Posterior vena cava (tissue), 2 donors: ENCODE data around the gene FBXL16. TPM values are rescaled to one million over a fixed set of nuclear protein-coding genes. Genes with fewer than 3 reads are reported as not detected.
A peak's percentile ranks its signal among the peaks of the same experiment; 100 is the strongest.

ENCODE experiments used
- DNase-seq: peaks from one replicate; pipeline ENCODE4 v3.0.0-alpha.2; 2020; ENCODE audit warnings: low spot score
- intact Hi-C, 2 donors: fragments of 100-400 bp; cut with DNase I; formaldehyde crosslinking; loops; one replicate each; pipeline versions ENCODE4 v1.14.1 to v1.14.2; 2022 to 2023
- total RNA-seq, 2 donors: library from RNA; stranded (reverse); fragmentation: NEBNext Ultra II Directional; extraction: Animal tissue kit (Norgen Biotek cat#: 25700); gene quantifications; one replicate each; pipeline ENCODE4 v1.2.1, GENCODE V29; 2021
- donor health status: DM: yes; HTN: yes; CAD: no.
- donor health status: DM: yes; HTN: yes; CAD: no.

Gene FBXL16
- total RNA-seq, 2 donors from 2014 or later, result not detected

DNA sequence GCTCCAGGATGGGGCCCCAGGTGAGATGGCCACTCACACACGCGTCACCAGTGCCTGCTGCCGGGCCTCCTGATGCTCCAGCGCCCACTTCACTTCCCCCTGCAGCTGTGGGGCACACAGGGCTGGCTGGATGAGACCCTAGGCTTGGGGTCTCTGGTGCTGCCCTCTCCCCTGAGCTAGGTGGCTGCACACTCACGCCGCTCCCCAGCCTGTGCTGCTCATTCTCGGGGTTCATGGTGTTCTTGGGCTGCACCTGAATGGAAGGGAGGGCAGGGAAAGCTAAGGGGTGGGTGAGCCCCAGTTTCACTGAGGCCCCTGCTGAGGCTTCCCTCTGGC is 19.4 kb upstream of the FBXL16 start:
- intact Hi-C loops, result no loop called here
- no peak for DNase-seq

DNA sequence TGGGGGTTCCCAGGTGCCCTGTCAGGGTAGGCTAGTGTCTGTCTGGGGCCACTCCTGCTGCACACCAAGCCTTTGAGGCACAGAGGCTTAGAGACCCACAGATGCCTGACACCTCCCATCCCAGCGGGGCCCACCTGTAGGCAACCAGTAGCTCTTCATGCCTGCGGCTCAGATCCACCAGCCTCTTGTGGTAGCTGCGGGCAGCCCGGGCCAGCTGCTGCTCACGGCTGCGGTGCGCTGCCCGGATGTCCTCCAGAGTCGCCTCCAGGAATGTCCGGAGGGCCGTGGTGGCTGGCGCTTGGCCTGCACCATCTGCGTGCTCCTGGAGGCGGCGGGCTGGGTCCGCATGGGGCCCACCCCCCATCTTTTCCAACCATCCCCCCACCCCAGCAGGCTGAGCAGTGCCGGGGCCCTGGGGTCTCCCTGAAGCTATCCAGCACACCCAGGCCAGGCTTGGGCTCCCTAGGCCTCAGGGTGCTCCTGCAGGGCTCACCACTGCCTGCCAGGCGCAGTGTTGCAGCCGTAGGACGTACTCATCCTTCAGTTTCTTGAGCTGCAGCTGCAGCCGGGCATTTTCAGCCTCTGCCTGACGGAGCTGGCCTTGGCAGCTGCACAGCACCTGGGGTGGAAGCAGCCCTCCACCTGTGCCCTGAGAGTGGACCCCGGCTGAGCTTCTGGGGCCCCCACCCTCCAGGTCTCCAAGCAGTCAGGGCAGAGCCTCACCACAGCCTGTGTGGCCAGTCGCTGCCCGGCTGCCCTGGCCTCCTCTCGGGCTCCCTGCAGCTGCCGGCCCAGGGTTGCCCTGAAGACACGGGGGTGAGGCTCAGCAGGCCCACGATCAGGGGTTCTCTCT is 18.8 kb upstream of the FBXL16 start:
- no peak for DNase-seq
- intact Hi-C loops, result no loop called here

DNA sequence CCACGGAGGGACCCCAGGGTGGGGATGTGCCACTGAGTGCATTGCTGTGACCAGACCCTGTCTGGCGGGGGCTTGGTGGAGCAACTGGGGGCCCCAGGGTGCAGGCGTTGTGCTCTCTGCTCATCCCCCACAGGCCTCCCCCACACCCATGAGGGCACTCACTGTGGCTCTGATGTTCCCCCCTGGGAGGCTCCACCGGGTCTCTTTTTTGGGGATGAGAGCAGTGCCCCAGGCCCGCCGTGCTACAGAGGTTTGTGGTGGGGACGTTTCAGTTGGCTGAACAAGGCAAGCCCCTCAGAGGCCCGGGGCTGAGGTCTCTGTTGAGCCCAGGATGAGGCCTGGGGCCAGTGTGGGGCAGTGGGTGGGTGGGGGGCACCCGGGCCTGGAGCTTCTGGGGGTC is 18.1 kb upstream of the FBXL16 start:
- intact Hi-C loops, result no loop called here
- DNase-seq, result no peak

DNA sequence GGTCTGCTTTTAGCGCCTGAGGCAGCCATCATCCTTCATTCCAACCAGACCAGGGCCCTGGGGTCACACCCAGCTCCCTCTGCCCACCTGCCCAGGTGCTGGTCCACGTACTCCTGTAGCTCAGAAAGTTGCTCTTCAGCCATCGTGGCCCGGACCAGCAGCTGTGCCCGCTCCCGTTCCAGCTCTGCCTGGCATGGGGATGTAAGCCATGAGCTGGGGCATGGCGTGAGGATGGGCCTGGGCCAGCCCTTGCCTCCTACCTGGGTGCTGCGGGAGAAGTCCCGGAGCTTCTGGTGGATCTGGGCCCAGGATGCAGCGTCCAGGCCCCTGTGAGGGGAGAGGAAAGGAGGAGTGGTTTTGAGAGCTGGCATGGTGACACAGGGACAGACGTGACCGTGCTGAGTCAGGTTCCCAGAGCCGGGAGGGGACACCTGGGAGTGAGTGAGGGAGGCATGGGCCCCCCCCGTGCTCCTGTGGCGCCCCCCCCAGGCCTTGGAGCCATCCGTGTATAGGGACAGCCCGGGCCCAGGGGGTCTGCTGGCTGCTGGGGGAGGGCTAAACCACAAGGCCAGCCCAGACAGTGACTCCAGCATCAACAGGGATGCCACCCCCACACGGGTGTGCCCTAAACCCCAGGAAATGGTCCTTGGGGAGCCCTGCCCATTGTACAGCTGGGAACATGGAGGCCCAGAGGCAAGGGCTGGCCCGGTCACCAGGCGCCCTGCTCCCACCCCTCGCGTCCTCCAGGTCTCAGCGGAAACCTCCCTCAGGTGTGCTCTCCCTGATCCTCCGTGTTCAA is 17.4 kb upstream of the FBXL16 start:
- intact Hi-C loops, result no loop called here
- DNase-seq, result no peak

DNA sequence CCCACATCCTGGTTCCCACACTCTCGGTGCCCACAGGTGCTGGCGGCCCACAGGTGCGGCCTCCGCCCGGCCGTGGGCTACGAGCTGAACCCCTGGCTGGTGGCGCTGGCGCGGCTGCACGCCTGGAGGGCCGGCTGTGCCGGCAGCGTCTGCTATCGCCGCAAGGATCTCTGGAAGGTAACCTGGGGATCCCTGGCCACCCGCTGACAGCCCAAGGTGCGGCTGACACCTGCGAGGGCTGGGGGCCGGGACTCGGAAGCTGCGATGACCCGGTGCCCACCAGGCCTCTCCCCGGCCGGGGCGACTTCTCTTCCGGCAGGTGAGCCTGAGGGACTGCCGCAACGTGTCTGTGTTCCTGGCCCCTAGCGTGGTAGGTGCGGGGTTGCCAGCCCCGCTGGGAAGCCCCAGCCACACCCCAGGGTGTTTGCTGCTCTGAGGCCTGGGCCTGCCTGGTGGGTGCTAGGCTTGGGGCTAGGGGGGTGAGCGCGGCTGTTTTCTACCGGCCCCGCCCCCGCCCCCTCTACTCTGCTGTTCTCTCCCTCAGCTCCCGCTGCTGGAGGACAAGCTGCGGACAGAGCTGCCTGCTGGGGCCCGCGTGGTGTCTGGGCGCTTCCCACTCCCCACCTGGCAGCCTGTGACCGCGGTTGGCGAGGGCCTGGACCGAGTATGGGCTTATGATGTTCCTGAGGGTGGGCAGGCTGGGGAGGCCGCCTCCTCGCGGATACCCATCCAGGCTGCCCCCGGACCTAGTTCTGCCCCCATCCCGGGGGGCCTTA is 16.4 kb upstream of the FBXL16 start:
- no peak for DNase-seq
- intact Hi-C loops, result no loop called here

DNA sequence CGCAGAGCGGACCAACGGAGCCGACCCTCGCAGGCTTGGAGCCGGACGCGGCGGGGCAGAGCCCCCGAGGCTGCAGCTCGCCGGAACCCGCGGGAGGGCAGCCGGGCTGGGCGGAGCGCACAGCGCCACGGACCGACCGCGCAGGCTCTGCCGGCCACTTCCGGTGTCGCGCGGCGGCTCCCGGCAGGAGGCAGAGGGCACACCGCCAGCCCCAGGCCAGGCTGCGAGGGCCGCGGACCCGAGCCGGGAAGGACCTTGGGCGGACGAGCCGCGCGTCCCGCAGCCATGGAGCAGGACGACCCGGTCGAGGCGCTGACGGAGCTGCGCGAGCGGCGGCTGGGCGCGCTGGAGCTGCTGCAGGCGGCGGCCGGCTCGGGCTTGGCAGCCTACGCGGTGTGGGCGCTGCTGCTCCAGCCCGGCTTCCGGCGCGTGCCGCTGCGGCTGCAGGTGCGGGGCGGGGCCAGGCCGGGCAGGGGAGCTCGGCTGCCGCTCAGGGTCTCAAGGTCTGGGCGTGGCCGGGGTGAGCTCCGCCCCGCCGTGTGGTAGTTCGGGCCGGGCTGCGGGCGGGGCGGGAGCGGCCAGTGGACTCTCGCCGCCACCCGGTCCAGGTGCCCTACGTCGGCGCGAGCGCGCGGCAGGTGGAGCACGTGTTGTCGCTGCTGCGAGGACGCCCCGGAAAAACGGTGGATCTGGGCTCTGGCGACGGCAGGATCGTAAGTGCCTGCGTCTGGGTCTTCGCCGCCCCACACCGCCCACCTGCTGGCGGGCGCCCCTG is 15.6 kb upstream of the FBXL16 start, which contains the start of gene ANTKMT:
Gene ANTKMT (plus strand): TSS at position 157 of the 775 bp plus-strand sequence. CDS start 129 bp downstream, at position 286.
- DNase-seq, result peak; percentile 91

DNA sequence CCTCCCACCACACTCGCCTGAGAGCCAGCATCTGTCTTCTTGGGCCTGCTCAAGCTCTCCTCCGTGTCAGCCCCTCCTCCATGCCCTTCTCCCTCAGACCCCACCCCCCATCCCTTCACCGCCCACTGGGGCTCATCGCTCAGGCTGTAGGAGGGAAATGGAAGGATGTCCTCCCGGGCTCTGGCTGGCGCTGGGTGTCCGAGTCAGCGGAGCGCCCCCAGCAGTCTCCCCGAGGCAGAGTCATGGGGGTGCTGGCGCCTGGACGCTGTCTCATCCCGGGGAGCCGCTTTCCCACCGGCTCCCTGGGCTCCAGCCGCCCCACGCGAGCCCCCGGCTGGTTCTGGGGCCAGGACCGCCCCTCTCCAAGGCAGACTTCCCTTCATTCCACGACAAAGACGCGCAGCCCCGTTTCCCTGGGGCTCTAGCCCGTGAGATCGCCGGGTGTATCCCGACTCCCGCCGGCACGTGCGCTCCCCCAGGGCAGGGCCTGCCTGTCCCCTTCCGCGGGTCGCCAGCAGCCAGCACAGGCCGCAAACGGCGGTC is 14.9 kb upstream of the FBXL16 start:
- intact Hi-C loops, result no loop called here
- DNase-seq, result no peak

More for the DNA sequence above, 15.6 kb upstream of the FBXL16 start, which contains the start of gene ANTKMT:
- intact Hi-C loops, result no loop called here

DNA sequence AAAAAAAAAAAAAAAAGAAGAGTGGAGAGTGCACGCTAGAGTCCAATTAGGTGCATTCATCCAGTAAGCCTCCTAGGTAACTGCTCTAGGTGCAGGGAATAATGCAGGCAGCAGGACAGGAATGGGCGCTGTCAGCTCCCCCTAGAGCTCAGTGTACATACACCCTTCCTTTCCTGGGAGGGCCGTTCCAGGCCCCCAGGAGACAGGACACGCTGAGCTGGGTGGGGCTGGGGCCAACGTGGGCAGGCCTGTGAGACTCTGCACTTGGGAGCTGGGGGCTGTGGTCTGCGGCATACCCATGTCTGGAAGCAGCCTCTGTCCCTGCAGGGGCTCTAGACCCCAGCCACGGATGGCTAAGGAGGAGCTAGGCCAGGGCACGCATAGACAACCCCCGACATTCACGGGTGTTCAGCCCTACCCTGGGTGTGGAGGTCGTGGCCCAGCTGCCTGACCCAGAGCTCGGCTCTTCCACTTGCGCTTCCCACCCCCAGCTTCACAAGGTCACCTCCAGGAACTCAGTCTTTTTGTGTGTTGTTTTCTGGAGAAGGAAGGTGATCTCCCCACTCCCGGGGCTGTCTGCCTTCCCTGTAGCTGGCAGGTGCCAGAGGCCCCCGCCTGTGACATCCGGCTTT is 14.3 kb upstream of the FBXL16 start:
- no peak for DNase-seq
- intact Hi-C loops, result no loop called here

DNA sequence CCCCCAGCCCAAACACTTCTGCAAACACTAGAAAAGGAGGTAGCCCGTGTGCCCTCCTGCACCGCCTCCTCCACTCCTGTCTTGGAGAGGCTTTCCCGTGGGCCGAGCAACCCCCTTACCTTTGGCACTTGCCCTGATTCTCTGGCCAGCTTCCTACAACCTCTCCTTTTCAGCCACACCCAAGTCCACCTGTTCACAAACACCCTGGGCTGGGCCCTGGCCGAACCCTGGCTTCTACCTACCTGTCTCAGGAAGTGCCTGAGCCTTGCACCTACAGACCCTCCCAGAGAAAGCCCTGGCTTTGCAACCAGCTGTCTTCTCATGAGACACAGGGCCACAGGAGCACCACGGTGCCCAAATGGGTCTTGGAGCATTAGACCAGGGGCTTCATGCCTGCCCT is 13.3 kb upstream of the FBXL16 start:
- intact Hi-C loops, result no loop called here

DNA sequence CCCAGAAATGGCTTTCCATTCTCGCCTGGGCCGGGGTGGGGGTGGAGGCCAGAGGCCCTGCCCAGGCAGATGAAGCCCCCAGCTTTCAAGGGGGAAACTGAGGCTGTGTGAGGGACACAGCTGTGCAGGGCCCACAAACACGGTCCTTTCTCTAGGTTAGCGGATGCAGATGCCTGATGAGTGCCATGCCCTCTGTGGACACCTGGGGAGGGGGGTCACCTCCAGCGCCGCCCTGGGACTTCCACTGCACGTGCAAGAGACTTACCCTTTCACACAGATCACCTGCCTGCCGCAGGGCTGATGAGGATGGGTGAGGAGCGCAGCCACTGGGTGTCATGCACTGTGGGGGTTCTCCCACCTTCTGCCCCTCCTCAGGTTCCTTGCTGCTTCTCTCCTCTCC is 12.8 kb upstream of the FBXL16 start:
- intact Hi-C loops, result no loop called here
- no peak for DNase-seq

More for the DNA sequence above, 13.3 kb upstream of the FBXL16 start:
- DNase-seq, result no peak

DNA sequence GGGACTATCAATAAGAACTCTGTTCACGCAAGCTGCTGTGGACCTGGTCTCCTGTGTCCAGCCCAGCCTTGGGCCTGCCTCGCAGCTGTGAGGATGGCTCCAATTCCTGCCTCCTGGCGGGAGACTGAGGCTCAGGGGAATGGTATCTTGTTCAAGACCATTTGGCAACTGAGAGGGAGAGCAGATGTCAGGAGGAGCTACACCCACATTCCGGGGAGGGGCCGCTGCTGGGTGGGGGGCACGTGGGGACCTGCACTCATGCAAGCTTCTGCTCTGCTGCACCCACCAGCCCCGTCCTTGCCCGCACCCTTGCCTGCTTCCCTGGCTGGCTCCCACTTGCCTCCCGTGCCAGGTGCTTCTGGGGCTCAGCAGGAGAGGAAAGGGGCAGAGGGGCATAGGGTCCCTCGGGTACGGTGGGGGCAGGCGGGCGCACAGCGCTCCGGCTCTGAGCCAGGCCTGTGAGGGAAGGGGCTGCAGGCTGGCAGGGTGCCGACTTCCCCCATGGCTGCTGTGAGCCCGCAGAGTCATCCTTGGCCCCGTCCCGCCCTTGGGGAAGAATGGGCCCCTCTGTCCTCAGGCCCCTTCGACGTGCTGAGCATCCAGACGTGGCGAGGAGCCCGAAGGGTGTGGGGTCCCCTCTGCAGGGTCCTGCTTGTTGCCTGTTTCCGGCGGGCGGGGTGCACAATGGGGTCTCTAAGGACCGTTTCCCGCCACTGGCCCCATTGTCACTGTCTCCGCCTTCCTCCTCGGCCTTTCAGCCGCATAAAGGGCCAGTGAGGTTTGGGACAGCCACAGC is 12.0 kb upstream of the FBXL16 start:
- DNase-seq, result no peak
- intact Hi-C loops, result no loop called here

DNA sequence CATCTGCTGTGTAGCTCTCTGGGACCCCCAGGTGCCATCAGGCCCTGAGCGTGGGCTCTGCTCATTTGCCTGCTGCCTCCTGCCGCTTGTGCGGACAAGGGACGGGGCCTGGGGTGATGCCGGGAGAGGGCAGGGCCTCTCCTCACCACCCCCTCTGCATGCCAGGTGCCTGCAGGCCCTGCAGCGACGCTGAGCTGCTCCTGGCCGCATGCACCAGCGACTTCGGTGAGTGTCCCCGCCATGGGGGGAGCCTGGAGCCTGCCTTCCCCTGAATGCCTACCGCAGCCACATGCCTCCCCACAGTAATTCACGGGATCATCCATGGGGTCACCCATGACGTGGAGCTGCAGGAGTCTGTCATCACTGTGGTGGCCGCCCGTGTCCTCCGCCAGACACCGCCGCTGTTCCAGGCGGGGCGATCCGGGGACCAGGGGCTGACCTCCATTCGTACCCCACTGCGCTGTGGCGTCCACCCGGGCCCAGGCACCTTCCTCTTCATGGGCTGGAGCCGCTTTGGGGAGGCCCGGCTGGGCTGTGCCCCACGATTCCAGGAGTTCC is 11.2 kb upstream of the FBXL16 start:
- DNase-seq, result no peak
- intact Hi-C loops, result no loop called here

DNA sequence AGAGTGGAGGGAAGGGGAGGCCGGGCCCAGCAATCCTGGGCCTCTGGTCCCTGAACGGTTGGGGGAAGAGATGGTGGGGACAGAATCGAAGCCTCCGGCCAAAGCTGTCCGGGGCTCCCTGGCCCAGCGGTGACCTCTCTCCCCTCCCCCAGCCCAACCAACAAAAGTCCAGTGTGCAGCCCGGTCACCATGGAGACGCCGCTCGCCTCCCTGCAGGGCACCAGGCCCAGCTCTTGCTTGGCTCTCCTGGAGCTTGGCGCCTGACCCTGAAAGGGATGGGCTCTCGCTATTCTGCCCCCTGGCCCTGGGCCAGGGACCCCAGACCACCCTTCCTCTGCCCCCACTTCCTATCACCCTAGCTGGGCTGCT is 10.6 kb upstream of the FBXL16 start:
- no peak for DNase-seq
- intact Hi-C loops, result no loop called here

DNA sequence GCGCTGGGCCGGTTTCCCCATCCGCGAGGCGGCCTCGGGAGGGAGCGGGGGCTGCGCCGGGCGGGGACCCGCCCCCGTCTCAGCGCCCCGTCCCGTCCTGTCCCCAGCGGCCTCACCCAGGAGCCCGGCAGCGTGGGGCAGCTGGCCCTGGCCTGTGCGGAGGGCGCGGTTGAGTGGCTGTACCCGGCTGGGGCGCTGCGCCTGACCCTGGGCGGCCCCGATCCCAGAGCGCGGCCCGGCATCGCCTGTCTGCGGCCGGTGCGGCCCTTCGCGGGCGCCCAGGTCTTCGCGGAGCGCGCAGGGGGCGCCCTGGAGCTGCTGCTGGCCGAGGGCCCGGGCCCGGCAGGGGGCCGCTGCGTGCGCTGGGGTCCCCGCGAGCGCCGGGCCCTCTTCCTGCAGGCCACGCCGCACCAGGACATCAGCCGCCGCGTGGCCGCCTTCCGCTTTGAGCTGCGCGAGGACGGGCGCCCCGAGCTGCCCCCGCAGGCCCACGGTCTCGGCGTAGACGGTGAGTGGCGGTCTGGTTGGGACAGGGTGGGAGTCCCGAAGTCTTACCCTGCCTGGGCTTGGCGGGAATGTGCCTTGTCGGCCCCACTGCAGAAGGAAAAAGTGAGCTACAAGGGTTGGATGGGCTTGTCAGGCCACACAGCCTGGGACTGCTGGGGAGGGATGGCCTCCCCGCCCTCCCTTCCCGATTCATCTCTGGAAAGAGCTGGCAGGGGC is 10.0 kb upstream of the FBXL16 start:
- intact Hi-C loops, result no loop called here

DNA sequence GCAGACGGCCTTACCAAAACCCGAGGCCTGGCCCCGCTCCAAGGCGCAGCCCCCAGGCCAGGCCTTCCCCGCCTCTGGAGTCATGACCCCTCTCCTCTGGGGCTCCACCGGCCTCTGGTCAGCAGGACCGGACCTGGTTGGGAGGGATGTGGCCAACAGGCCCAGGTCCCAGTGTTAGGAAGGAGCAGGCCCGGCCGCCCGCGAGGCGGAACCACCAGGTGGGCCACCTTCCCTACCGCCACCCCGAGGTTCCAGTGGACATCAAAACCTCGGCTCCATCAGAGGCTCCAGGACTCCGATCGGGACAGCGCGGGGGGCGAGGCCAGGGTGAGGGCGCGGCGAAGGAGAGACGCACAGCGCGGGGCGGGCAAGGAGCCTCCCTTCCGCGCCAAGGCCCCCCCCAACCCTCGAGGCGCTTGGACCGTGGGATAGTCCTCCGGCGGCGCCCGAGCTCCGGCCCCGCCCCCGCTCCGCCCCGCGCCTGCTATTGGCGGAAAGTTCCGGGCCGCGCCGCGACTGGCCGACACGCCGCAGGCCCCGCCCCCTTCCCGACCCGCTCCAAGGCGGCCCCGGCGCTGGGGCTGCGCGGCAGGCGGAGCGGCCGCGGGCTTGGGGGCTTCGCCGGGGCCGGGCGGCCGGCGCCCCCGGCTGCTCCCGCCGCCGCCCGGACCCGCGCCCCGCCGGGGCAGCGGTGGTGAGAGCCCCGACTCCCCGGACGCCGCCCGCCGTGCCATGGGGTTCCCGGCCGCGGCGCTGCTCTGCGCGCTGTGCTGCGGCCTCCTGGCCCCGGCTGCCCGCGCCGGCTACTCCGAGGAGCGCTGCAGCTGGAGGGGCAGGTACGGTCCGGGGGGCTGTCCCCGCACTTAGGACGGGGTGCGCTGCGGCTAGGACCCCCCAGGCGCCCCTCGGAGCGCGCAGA is 9.2 kb upstream of the FBXL16 start, which contains the start of gene METRN:
Gene METRN (plus strand): TSS at position 561 of the 919 bp plus-strand sequence. CDS start 172 bp downstream, at position 733.
- DNase-seq, result peak; percentile 96

More for the DNA sequence above, 10.0 kb upstream of the FBXL16 start:
- no peak for DNase-seq

More for the DNA sequence above, 9.2 kb upstream of the FBXL16 start, which contains the start of gene METRN:
- intact Hi-C loops, result loop anchor here (5.0 kb wide), 2 partner anchors 72 to 337 kb away; partner anchors contain the start of genes CHTF18 (in 2 of the 2) and RPUSD1 (in 2 of the 2)
